Mesothelial cell of epicardium (in vitro differentiated cells): Measurements from ENCODE around the gene TRPC6. TPM values are rescaled to one million over a fixed set of nuclear protein-coding genes. Genes with fewer than 3 reads are reported as not detected.

ENCODE experiments used
- DNase-seq, 2 experiments: peaks; one replicate each; pipeline ENCODE4 v3.0.0; 2021; ENCODE audit warnings: low spot score in 2 of 2; ENCODE audit not compliant: unreplicated experiment in 2 of 2
- H3K27ac Mint-ChIP-seq: 2 replicates; pipeline ENCODE4 v1.8.0; 2021; ENCODE audit warnings: mixed read lengths
- H3K27me3 Mint-ChIP-seq: 2 replicates; pipeline ENCODE4 v1.8.0; 2021; ENCODE audit warnings: low read depth, mixed read lengths
- H3K36me3 Mint-ChIP-seq: 2 replicates; pipeline ENCODE4 v1.8.0; 2021; ENCODE audit warnings: mixed read lengths
- H3K4me1 Mint-ChIP-seq: 2 replicates; pipeline ENCODE4 v1.8.0; 2021; ENCODE audit warnings: mixed read lengths
- H3K4me3 Mint-ChIP-seq: 2 replicates; pipeline ENCODE4 v1.8.0; 2021; ENCODE audit warnings: mild to moderate bottlenecking, moderate library complexity, mixed read lengths
- H3K9me3 Mint-ChIP-seq: 2 replicates; pipeline ENCODE4 v1.8.0; 2021; ENCODE audit warnings: mixed read lengths
- total RNA-seq: library from RNA; stranded (reverse); gene quantifications from 3 replicates; pipeline ENCODE4 v1.2.1, GENCODE V29; 2021
- TF ChIP-seq, protein P1 (sequence below): fragments of 200-600 bp; sonication (generic); IDR thresholded peaks from one replicate; pipeline ENCODE4 v1.5.0; 2021; ENCODE audit warnings: antibody characterized with exemption; ENCODE audit not compliant: unreplicated experiment

Gene TRPC6
- total RNA-seq, 1 donor from 2014 or later = 0.42 TPM

DNA sequence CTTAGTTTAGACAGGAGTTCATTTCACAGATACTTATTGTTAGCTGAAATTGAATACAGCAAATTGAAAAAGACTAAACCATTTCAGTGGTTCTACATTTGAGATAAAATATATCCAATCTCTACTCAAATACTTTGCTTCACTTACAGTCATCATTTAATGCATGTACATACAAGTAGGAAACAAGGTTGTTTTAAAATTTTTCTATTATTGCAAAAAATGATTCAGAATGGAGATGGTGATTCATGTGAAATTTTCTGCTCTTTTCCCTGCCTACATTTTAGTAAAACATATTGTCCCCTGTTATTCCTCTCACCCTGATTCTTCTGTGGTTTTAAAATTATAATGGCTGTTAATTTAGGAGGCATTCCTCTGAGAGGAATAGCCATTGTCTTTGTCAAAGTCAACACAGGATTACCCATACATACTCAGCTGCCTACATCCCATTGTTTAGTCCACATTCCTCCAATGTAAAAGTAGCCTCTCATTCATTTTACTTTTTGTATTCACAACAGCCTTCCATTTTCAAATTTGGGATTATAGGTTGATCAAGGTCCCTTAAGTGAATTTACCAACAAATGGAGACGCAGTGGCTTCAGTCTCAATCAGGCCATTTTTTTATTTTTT, 60.1 kb downstream of the TRPC6 start:
- DNase-seq = no peak
- Mint-ChIP-seq H3K27ac (no peak overlapping the region), H3K4me3 (no peak overlapping the region), H3K36me3 (no peaks in the 10 kb centered on the region), H3K9me3 (peaks cover 7% of the 10 kb centered on the region), H3K4me1 (no peaks in the 10 kb centered on the region), H3K27me3 (peaks cover 2% of the 10 kb centered on the region)
- TF ChIP-seq, protein P1, sequence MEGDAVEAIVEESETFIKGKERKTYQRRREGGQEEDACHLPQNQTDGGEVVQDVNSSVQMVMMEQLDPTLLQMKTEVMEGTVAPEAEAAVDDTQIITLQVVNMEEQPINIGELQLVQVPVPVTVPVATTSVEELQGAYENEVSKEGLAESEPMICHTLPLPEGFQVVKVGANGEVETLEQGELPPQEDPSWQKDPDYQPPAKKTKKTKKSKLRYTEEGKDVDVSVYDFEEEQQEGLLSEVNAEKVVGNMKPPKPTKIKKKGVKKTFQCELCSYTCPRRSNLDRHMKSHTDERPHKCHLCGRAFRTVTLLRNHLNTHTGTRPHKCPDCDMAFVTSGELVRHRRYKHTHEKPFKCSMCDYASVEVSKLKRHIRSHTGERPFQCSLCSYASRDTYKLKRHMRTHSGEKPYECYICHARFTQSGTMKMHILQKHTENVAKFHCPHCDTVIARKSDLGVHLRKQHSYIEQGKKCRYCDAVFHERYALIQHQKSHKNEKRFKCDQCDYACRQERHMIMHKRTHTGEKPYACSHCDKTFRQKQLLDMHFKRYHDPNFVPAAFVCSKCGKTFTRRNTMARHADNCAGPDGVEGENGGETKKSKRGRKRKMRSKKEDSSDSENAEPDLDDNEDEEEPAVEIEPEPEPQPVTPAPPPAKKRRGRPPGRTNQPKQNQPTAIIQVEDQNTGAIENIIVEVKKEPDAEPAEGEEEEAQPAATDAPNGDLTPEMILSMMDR = no peak

DNA sequence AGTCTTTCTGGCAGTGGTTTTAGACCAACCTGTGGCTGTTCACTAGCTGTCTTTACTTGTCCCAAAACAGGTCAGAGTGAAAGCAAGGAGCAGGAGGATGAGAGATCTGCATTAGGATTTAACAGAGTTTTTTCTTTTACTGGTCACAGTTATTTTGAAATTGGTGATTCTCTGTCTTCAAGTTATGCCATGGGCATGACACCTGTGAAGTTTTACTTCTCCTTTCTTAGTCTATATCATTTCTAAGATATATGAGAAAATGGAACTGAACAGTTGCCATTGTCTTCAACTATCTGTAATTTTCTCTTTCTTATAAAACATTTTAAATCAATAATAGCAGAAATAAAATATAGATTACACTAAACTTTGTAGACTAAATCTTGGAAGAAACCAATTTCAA, 60.6 kb downstream of the TRPC6 start:
- Mint-ChIP-seq H3K27me3 (peaks cover 5% of the 10 kb centered on the region), H3K4me3 (no peak overlapping the region), H3K9me3 (peaks cover 7% of the 10 kb centered on the region), H3K27ac (no peak overlapping the region), H3K4me1 (no peaks in the 10 kb centered on the region), H3K36me3 (no peaks in the 10 kb centered on the region)
- TF ChIP-seq, protein P1 = no peak
- DNase-seq = no peak

DNA sequence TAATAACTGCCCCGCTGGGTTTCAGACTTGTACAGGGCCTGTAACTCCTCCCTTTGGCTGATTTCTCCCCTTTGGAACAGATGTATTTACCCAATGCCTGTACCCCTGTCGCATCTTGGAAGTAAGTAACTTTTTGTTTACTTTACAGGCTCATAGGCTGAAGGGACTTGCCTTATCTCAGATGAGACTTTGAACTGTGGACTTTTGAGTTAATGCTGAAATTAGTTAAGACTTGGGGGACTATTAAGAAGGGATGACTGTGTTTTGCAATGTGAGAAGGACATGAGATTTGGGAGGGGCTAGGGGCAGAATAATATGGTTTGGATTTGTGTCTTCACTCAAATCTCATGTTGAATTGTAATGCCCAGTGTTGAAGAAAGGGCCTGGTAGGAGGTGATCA, 62.0 kb downstream of the TRPC6 start:
- peaks cover 7% of the 10 kb centered on the region for H3K9me3 Mint-ChIP-seq
- H3K36me3 Mint-ChIP-seq = no peaks in the 10 kb centered on the region
- peaks cover 11% of the 10 kb centered on the region for H3K27me3 Mint-ChIP-seq
- no peak overlapping the region for H3K4me3 Mint-ChIP-seq
- TF ChIP-seq, protein P1 = no peak
- no peak for DNase-seq
- H3K4me1 Mint-ChIP-seq = no peaks in the 10 kb centered on the region
- H3K27ac Mint-ChIP-seq = no peak overlapping the region

DNA sequence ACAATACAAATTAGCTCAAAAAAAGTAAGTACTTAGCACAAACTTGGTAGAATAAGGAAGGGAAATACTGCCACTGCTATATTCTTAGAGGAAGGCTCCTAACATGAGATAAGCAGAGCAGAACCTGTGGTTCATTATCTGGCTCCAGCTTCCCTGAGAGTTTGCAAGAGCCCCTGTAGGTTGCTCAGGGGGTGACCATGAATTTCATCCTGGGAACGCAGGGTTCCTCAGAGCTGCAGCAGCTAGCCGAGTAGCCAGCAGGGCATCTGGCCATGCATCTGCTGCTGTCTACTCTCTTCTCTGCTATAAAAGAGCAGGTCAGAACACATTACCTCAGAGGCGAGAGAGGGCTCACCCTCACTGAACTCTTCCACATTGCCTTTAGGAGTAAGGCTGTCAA, 67.3 kb downstream of the TRPC6 start:
- no peak overlapping the region for H3K27ac Mint-ChIP-seq
- TF ChIP-seq, protein P1 = no peak
- no peak overlapping the region for H3K4me3 Mint-ChIP-seq
- H3K36me3 Mint-ChIP-seq = no peaks in the 10 kb centered on the region
- peaks cover 21% of the 10 kb centered on the region for H3K27me3 Mint-ChIP-seq
- no peaks in the 10 kb centered on the region for H3K4me1 Mint-ChIP-seq
- H3K9me3 Mint-ChIP-seq = peaks cover 7% of the 10 kb centered on the region
- DNase-seq = no peak

DNA sequence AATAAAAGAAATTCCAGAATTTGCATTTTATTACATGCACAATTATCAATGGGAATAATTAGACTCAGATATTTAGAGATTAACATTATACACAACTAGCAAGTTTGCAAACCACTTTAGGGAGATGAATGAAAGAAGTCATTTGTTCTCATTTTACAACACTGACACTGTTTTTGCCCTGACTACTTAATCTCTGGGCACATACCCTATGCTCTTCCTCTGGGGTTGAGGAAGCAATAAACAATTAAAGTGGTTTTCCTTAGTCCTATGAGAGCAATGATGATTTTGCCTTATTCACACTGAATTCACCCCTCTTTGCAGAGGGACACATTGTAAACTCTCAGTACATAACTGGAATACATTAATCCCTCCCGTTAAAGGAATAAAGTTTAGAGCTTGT, 72.7 kb downstream of the TRPC6 start:
- Mint-ChIP-seq H3K4me1 (peaks cover 6% of the 10 kb centered on the region), H3K4me3 (no peak overlapping the region), H3K27me3 (peaks cover 8% of the 10 kb centered on the region), H3K36me3 (no peaks in the 10 kb centered on the region), H3K27ac (no peak overlapping the region), H3K9me3 (peaks cover 11% of the 10 kb centered on the region)
- no peak for DNase-seq
- TF ChIP-seq, protein P1 = no peak

DNA sequence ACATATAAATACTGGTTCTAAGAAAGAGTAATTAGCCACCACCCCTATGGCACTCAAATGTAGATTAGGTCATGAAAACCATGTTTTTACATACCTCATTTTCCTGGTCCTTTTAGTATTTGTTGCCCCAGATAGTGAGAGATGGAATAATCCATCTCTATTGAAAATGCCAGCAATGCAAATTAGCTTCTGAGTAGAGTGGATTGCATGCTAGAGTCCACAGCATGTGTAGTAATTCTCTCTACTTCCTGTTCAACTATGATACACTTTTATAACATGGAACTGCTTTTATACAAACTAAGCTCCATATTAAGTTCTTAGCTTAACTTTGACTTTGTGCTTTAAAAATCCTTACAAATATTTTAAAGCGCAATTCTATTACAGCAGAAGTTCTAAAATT, 73.2 kb downstream of the TRPC6 start:
- Mint-ChIP-seq H3K27me3 (peaks cover 8% of the 10 kb centered on the region), H3K36me3 (no peaks in the 10 kb centered on the region), H3K4me1 (peaks cover 6% of the 10 kb centered on the region), H3K9me3 (peaks cover 11% of the 10 kb centered on the region), H3K4me3 (no peak overlapping the region), H3K27ac (no peak overlapping the region)
- no peak for DNase-seq
- TF ChIP-seq, protein P1 = no peak
